HG03196 (cell line): ENCODE data around the gene OR13D1.
"Not testable (repeated sequence)": the region's sequence is repeated elsewhere in the genome, so short reads cannot be mapped to it uniquely, and the experiment has no call there.

ENCODE experiments used
- ATAC-seq: cut with Tn5 transposase; IDR thresholded peaks from one replicate; pipeline ENCODE4 v1.9.1; 2021; ENCODE audit not compliant: unreplicated experiment

OR13D1 gene, protein sequence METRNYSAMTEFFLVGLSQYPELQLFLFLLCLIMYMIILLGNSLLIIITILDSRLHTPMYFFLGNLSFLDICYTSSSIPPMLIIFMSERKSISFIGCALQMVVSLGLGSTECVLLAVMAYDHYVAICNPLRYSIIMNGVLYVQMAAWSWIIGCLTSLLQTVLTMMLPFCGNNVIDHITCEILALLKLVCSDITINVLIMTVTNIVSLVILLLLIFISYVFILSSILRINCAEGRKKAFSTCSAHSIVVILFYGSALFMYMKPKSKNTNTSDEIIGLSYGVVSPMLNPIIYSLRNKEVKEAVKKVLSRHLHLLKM

GRCh38 chr9:104694218-104694617 is at the start of gene OR13D1:
TSS of gene OR13D1 (plus strand) at chr9:104694518. CDS start at chr9:104694518, 0 bp downstream.
- ATAC-seq: no peak

- ATAC-seq: no peak
These were observed 35.7 kb upstream of the OR13D1 start for GRCh38 chr9:104658496-104659195.

DNA sequence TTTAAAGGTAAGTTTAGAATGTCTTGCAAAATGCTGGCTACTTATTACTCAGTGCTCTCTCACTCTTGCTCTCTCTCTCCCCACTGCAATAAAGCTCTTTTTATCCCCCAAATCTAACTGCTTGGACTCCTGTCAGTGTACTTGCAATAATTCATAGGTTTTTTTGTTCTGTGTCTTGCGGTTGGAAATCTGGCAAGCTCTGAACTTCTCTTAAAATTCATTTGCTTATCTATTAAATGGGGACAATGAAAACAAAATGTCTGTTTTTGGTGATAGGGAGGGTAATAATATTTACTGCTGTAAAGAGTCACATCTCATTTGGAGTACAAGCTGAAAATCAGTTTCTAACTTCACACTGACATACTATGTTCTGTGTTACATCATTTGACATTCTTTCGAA is 18.7 kb upstream of the OR13D1 start:
- no peak for ATAC-seq

GRCh38 chr9:104682642-104683041 is 11.7 kb upstream of the OR13D1 start:
- ATAC-seq: peak; percentile 71

DNA sequence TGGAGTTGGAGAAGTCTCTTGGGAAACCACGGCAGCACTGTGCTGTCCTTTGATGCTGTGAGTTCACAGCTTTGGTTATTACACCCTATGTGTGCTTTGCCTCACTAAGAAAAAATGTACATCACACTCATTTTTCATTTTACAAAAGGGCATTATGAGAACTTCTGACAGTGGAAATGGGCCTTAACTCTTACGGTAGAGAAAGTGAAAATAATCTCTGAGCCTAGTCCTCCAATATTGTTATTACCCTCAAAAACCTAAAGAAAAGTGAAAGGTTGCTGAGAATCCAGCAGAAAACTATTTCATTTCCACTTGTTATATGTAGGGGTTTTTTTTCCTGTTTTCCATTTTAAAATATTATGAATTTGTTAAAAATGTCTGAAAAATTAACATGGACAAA is 8.2 kb upstream of the OR13D1 start:
- no peak for ATAC-seq

- ATAC-seq: no peak
These were observed 6.0 kb downstream of the OR13D1 start for GRCh38 chr9:104700306-104700705.

GRCh38 chr9:104708737-104709136 is 14.4 kb downstream of the OR13D1 start:
- ATAC-seq: not testable (repeated sequence)

GRCh38 chr9:104711604-104712003 is 17.3 kb downstream of the OR13D1 start:
- no peak for ATAC-seq

- ATAC-seq: no peak
These were observed 30.7 kb downstream of the OR13D1 start for GRCh38 chr9:104725014-104725413.

DNA sequence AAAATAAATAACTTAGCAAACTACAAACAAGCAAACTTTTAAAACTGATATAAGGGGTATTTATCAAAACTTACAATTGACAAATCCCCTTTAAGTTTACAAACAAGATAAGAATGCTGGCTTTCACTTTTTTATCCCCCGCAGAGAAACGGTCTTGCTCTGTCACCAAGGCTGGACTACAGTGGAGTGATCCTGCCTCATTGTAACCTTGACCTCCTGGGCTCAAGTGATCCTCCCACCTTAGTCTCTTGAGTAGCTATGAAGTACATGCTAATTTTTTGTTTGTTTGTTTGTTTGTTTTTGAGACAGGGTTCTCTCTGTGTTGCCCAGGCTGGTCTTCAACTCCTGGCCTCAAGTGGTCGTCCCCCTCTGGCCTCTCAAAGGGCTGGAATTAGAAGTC is 44.1 kb downstream of the OR13D1 start:
- ATAC-seq: no peak

- ATAC-seq: no peak
These were observed 46.3 kb downstream of the OR13D1 start for GRCh38 chr9:104740621-104741020.

DNA sequence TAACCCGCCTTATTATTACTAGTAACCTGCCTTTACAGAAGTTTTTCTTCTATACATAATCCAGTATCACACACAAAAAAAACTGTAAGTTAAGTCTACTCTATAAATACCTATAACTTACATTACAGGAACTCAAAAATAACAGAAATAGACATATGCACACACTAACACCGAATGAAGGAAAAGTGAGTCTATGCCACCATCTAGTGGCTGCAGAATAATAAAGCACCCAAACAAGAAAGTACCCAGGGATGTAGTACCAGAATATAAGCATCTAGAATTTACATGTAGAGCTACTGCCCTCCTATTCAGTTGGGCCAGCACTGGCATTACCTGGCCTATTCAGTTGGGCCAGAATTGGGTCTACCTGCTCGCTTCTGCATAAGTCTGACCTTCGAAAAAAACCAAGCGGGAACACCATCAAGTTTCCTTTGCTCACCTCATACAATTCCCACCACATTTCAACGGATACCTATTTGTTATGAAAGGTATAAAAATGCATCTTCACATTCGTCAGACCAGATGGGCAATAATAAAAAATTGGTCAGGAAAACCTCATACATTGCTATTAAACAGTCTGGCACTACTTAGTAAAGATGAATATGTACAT is 49.2 kb downstream of the OR13D1 start:
- ATAC-seq: peak; percentile 33
